Keratinocyte (primary cell): ENCODE measurements around the gene NFYC. TPM values are rescaled to one million over a fixed set of nuclear protein-coding genes. Genes with fewer than 3 reads are reported as not detected.

ENCODE experiments used
- DNase-seq: peaks from one replicate; pipeline ENCODE4 v3.0.0-alpha.2; 2011; ENCODE audit warnings: low read depth, missing footprints, low spot score
- FAIRE-seq: peaks from 2 replicates; lab custom pipeline; 2011; peaks lifted over from hg19 to GRCh38; lab: Jason Lieb, UNC
- H2AFZ ChIP-seq: 2 replicates; pipeline ENCODE4 v1.6.0; 2012; ENCODE audit warnings: low read length, control low read depth, inconsistent platforms; ENCODE audit not compliant: control insufficient read depth
- H3K27ac ChIP-seq: 2 replicates; pipeline ENCODE4 v1.5.1; 2011; ENCODE audit warnings: low read length; ENCODE audit not compliant: control insufficient read depth, insufficient read depth
- H3K27me3 ChIP-seq: 3 replicates; pipeline ENCODE4 v1.6.0; 2011; ENCODE audit warnings: low read length; ENCODE audit not compliant: control insufficient read depth, insufficient read depth; ENCODE audit errors: extremely low read depth
- H3K36me3 ChIP-seq, 2 experiments: 2 replicates in 1 of 2; 3 replicates in 1 of 2; pipeline ENCODE4 v1.5.1; 2011; ENCODE audit warnings: low read length in 2 of 2, mild to moderate bottlenecking in 1 of 2; ENCODE audit not compliant: control insufficient read depth in 2 of 2, insufficient read depth in 2 of 2; ENCODE audit errors: extremely low read depth in 1 of 2
- H3K4me1 ChIP-seq: 3 replicates; pipeline ENCODE4 v1.5.1; 2011; ENCODE audit warnings: low read length; ENCODE audit not compliant: control insufficient read depth, insufficient read depth; ENCODE audit errors: extremely low read depth
- H3K4me2 ChIP-seq: 3 replicates; pipeline ENCODE4 v1.6.0; 2011; ENCODE audit warnings: low read depth, low read length; ENCODE audit not compliant: control insufficient read depth, insufficient read depth; ENCODE audit errors: extremely low read depth
- H3K4me3 ChIP-seq, 3 experiments: fragments of 200-600 bp in 1 of 3; sonication (generic) in 1 of 3; 2 replicates in 2 of 3; 3 replicates in 1 of 3; pipeline ENCODE4 v1.5.1; 2011 to 2016; ENCODE audit warnings: low read length in 3 of 3, mild to moderate bottlenecking in 3 of 3, control low read depth in 2 of 3, inconsistent platforms in 1 of 3, low read depth in 1 of 3, mixed read lengths in 1 of 3, mixed run types in 1 of 3, moderate library complexity in 1 of 3; ENCODE audit not compliant: control insufficient read depth in 2 of 3, insufficient read depth in 2 of 3; ENCODE audit errors: extremely low read depth in 1 of 3
- H3K79me2 ChIP-seq: 2 replicates; pipeline ENCODE4 v1.6.0; 2012; ENCODE audit warnings: low read length; ENCODE audit not compliant: control insufficient read depth, insufficient read depth
- H3K9ac ChIP-seq: 3 replicates; pipeline ENCODE4 v1.6.0; 2011; ENCODE audit warnings: low read length; ENCODE audit not compliant: control insufficient read depth, insufficient read depth; ENCODE audit errors: extremely low read depth
- H3K9me1 ChIP-seq: 3 replicates; pipeline ENCODE4 v1.6.0; 2011; ENCODE audit warnings: low read length; ENCODE audit not compliant: control insufficient read depth, insufficient read depth; ENCODE audit errors: extremely low read depth
- H3K9me3 ChIP-seq: 2 replicates; pipeline ENCODE4 v1.5.1; 2012; ENCODE audit warnings: low read depth, low read length; ENCODE audit not compliant: control insufficient read depth
- H4K20me1 ChIP-seq: 3 replicates; pipeline ENCODE4 v1.6.0; 2011; ENCODE audit warnings: low read length; ENCODE audit not compliant: control insufficient read depth, insufficient read depth; ENCODE audit errors: extremely low read depth
- EZH2 ChIP-seq: IDR thresholded peaks from one replicate; pipeline ENCODE4 v1.6.1; 2012; ENCODE audit warnings: inconsistent platforms, mild to moderate bottlenecking, low read length, moderate library complexity
- dilution Hi-C: fragments of 300-500 bp; cut with MboI; formaldehyde crosslinking; loops from one replicate; pipeline ENCODE4 v1.7.0; 2020; ENCODE audit warnings: low sequenced_read_pairs; ENCODE audit not compliant: extremely low pct_ligation_motif_present
- polyA plus RNA-seq, 5 experiments: library from polyadenylated mRNA; depleted of rRNA in 3 of 5; stranded (reverse) in 3 of 5; stranded (forward) in 1 of 5; unstranded in 1 of 5; fragments of >200 nt; gene quantifications; 1 replicate in 1 of 5; 2 replicates in 3 of 5; 3 replicates in 1 of 5; pipeline versions ENCODE4 v1.2.1 to v1.2.3, GENCODE V29; 2011 to 2012; ENCODE audit warnings: missing spikeins in 2 of 5, low read depth in 1 of 5, low replicate concordance in 1 of 5
- TF ChIP-seq, protein P1 (sequence below), 3 experiments: IDR thresholded peaks in 1 of 3; conservative IDR thresholded peaks in 1 of 3; optimal IDR thresholded peaks in 1 of 3; 2 replicates in 2 of 3; 3 replicates in 1 of 3; pipeline versions ENCODE3 to v1.5.1; 2011; ENCODE audit warnings: low read length in 3 of 3, mild to moderate bottlenecking in 3 of 3, moderate library complexity in 2 of 3, control low read depth in 1 of 3, inconsistent platforms in 1 of 3; ENCODE audit not compliant: insufficient read depth in 2 of 3; ENCODE audit errors: extremely low read depth in 1 of 3

The NFYC gene
- polyA plus RNA-seq, 1 donor (not counting 4 experiments of a cell fraction or from before 2014, with no cell fraction given), result 32.4 TPM

DNA sequence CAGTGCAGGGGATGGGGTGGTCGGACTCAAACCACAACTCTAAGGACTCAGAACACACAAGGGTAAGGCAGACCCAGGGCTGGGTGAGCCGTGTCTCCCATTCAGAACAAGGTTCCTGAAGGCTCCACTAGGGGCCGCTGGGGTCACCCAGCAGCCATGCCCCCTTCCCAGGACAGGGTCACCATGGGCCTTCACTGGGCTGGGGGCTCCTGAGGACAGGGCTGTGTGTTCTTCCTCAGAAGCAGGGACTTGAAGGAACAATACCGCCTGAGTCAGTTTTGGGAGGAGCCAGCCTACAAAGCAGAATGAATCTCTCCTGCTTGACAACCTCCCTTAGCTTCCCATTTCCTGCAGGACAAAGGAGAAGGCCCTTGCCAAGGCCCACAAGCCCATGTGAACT lies 41.4 kb upstream of the NFYC start:
- Histone ChIP-seq H3K4me2 (no peak overlapping the region), H3K27ac (no peak overlapping the region), H3K9me3 (no peaks in the 10 kb centered on the region), H3K9ac (no peak overlapping the region), H2AFZ (no peak overlapping the region), H3K9me1 (no peaks in the 10 kb centered on the region), H4K20me1 (no peaks in the 10 kb centered on the region), H3K4me1 (peaks cover 33% of the 10 kb centered on the region), H3K27me3 (peaks cover 2% of the 10 kb centered on the region), H3K4me3 (no peak overlapping the region), H3K36me3 (no peaks in the 10 kb centered on the region), H3K79me2 (no peaks in the 10 kb centered on the region)
- DNase-seq (no peak), FAIRE-seq (peak; percentile 58)
- dilution Hi-C loops, result no loop called here
- TF ChIP-seq, protein P1, sequence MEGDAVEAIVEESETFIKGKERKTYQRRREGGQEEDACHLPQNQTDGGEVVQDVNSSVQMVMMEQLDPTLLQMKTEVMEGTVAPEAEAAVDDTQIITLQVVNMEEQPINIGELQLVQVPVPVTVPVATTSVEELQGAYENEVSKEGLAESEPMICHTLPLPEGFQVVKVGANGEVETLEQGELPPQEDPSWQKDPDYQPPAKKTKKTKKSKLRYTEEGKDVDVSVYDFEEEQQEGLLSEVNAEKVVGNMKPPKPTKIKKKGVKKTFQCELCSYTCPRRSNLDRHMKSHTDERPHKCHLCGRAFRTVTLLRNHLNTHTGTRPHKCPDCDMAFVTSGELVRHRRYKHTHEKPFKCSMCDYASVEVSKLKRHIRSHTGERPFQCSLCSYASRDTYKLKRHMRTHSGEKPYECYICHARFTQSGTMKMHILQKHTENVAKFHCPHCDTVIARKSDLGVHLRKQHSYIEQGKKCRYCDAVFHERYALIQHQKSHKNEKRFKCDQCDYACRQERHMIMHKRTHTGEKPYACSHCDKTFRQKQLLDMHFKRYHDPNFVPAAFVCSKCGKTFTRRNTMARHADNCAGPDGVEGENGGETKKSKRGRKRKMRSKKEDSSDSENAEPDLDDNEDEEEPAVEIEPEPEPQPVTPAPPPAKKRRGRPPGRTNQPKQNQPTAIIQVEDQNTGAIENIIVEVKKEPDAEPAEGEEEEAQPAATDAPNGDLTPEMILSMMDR (optimal IDR thresholded peaks at IDR 0.05 in 1 of 3, IDR thresholded peaks at IDR 0.05 in 1 of 3, conservative IDR thresholded peaks at IDR 0.05 in 1 of 3; ENCODE audit: extremely low read depth in 1 of 3, insufficient read depth in 2 of 3, low read length in 3 of 3), result peak in 2 of 3 experiments; percentile 19 to 52
- TF ChIP-seq EZH2, result no peak

DNA sequence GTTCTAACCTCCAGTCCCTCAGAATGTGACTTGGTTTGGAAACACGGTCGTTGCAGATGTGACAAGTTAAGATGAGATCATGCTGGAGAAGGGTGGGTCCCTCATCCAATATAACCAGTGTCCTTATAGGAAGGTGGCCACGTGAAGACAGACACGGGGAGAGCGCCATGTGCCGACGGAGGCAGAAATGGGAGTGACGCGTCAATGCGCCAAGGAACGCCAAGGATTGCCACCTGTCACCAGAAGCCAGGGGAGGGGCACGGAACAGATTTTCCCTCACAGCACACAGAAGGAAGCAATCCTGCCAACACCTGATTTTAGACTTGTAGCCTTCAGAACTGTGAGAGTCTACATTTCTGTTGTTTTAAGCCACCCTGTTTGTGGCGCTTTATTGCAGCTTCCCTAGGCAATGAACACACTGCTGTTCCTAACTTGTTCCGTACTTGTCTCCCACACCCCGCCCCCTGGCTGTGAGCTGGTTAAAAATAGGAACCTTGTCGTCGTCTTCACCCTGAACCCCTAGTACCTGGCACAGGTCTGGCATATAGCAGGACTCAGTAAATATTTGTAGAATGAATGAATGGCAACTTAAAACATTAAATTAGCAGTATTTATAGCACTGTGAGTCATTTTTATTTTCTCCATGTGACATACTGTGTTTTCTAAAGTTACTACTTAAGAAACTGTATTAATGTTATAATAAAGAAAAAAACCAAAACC lies 40.2 kb upstream of the NFYC start:
- no peak overlapping the region for H3K9ac ChIP-seq
- dilution Hi-C loops, result no loop called here
- H3K4me2 ChIP-seq, result peak overlapping the region; percentile 46

More for the DNA sequence above, 40.2 kb upstream of the NFYC start:
- Histone ChIP-seq H3K9me3 (no peaks in the 10 kb centered on the region), H3K4me1 (peaks cover 33% of the 10 kb centered on the region), H3K36me3 (no peaks in the 10 kb centered on the region), H4K20me1 (no peaks in the 10 kb centered on the region), H3K27me3 (peaks cover 2% of the 10 kb centered on the region), H3K9me1 (no peaks in the 10 kb centered on the region), H3K4me3 (no peak overlapping the region), H3K79me2 (no peaks in the 10 kb centered on the region), H2AFZ (no peak overlapping the region), H3K27ac (no peak overlapping the region)
- DNase-seq (no peak), FAIRE-seq (no peak)
- TF ChIP-seq EZH2, result no peak
- TF ChIP-seq, protein P1 (optimal IDR thresholded peaks at IDR 0.05 in 1 of 3, IDR thresholded peaks at IDR 0.05 in 1 of 3, conservative IDR thresholded peaks at IDR 0.05 in 1 of 3; ENCODE audit: extremely low read depth in 1 of 3, insufficient read depth in 2 of 3, low read length in 3 of 3), result peak in 1 of 3 experiments; percentile 14
